DOHH2 (cell line): ENCODE data around the gene PPP5C.

Source experiments
- EZH2phosphoT487 ChIP-seq: fragments of 200-600 bp; sonication (generic); IDR thresholded peaks from 2 replicates; pipeline ENCODE4 v1.6.1; 2017; ENCODE audit warnings: borderline replicate concordance, mild to moderate bottlenecking, antibody characterized with exemption, low read length, moderate library complexity, mixed read lengths
- TF ChIP-seq, protein P1 (sequence below): fragments of 200-600 bp; sonication (generic); IDR thresholded peaks from one replicate; pipeline ENCODE4 v1.5.1; 2014; ENCODE audit warnings: antibody characterized with exemption, mild to moderate bottlenecking, low read depth, low read length; ENCODE audit not compliant: poor library complexity, severe bottlenecking

DNA sequence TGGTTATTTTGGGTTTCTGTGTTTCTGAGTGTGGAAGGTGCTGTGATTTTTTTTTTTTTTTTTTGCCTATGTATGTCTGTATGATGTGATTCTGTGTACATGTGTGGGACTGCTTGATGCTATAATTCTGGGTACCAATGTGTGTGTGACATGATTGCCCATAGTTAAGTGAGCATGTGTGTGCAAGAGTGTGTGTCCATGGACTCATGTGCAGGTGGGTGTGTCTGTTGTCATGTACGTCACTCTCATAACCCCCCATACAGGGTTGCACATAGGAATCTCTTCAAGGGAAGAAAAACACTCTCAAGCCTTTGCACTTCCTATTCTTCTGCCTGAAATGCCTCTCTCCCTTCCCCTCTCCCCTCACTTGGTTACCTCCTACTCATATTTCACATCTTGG is 2.5 kb upstream of the PPP5C start:
- TF ChIP-seq, protein P1, sequence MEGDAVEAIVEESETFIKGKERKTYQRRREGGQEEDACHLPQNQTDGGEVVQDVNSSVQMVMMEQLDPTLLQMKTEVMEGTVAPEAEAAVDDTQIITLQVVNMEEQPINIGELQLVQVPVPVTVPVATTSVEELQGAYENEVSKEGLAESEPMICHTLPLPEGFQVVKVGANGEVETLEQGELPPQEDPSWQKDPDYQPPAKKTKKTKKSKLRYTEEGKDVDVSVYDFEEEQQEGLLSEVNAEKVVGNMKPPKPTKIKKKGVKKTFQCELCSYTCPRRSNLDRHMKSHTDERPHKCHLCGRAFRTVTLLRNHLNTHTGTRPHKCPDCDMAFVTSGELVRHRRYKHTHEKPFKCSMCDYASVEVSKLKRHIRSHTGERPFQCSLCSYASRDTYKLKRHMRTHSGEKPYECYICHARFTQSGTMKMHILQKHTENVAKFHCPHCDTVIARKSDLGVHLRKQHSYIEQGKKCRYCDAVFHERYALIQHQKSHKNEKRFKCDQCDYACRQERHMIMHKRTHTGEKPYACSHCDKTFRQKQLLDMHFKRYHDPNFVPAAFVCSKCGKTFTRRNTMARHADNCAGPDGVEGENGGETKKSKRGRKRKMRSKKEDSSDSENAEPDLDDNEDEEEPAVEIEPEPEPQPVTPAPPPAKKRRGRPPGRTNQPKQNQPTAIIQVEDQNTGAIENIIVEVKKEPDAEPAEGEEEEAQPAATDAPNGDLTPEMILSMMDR: no peak
- TF ChIP-seq EZH2phosphoT487: no peak
